ENCODE data around the gene VTA1.
"Not testable (repeated sequence)": the region's sequence is repeated elsewhere in the genome, so short reads cannot be mapped to it uniquely, and the experiment has no call there.

VTA1 gene

GRCh38 chr6:142146828-142147662 is at the start of gene VTA1, which contains the start of gene NMBR:
Gene VTA1 (plus strand): TSS chr6:142147263. CDS start chr6:142147288, 25 bp downstream.
Gene NMBR (minus strand): TSS chr6:142147122. CDS start chr6:142088658, 58,464 bp downstream.
- DNase-seq (ENCODE audit: low read depth in 2 of 2): peak; percentile 84 to 91

GRCh38 chr6:142104820-142105219 is 42.2 kb upstream of the VTA1 start:
- DNase-seq (ENCODE audit: low read depth in 2 of 2): not testable (repeated sequence)

- not testable (repeated sequence) for DNase-seq (ENCODE audit: low read depth in 2 of 2)
Measured at GRCh38 chr6:142110820-142111219, 36.2 kb upstream of the VTA1 start.

GRCh38 chr6:142112451-142113061 is 34.5 kb upstream of the VTA1 start:
- DNase-seq (ENCODE audit: low read depth in 2 of 2): peak; percentile 43 to 62

- no peak for DNase-seq (ENCODE audit: low read depth in 2 of 2)
Measured at GRCh38 chr6:142117366-142117765, 29.7 kb upstream of the VTA1 start.

GRCh38 chr6:142118328-142118727 is 28.7 kb upstream of the VTA1 start:
- DNase-seq (ENCODE audit: low read depth in 2 of 2): no peak

- DNase-seq (ENCODE audit: low read depth in 2 of 2): no peak
Measured at GRCh38 chr6:142118925-142119324, 28.1 kb upstream of the VTA1 start.

GRCh38 chr6:142121342-142121741 is 25.7 kb upstream of the VTA1 start:
- no peak for DNase-seq (ENCODE audit: low read depth in 2 of 2)

GRCh38 chr6:142130814-142131213 is 16.2 kb upstream of the VTA1 start:
- no peak for DNase-seq (ENCODE audit: low read depth in 2 of 2)

GRCh38 chr6:142132625-142133024 is 14.4 kb upstream of the VTA1 start, which contains the start of gene GJE1:
Gene GJE1 (plus strand): TSS chr6:142132925. CDS start chr6:142133159, 234 bp downstream.
- no peak for DNase-seq (ENCODE audit: low read depth in 2 of 2)

GRCh38 chr6:142138876-142139275 is 8.2 kb upstream of the VTA1 start:
- no peak for DNase-seq (ENCODE audit: low read depth in 2 of 2)

- DNase-seq (ENCODE audit: low read depth in 2 of 2): not testable (repeated sequence)
Measured at GRCh38 chr6:142141531-142141930, 5.5 kb upstream of the VTA1 start.

GRCh38 chr6:142152746-142153145 is 5.7 kb downstream of the VTA1 start:
- no peak for DNase-seq (ENCODE audit: low read depth in 2 of 2)

- DNase-seq (ENCODE audit: low read depth in 2 of 2): no peak
Measured at GRCh38 chr6:142153196-142153595, 6.1 kb downstream of the VTA1 start.

- DNase-seq (ENCODE audit: low read depth in 2 of 2): no peak
Measured at GRCh38 chr6:142154336-142154735, 7.3 kb downstream of the VTA1 start.

GRCh38 chr6:142155091-142155490 is 8.0 kb downstream of the VTA1 start:
- no peak for DNase-seq (ENCODE audit: low read depth in 2 of 2)

GRCh38 chr6:142155895-142156757 is 9.1 kb downstream of the VTA1 start:
- DNase-seq (ENCODE audit: low read depth in 2 of 2): no peak

- DNase-seq (ENCODE audit: low read depth in 2 of 2): not testable (repeated sequence)
Measured at GRCh38 chr6:142156758-142157068, 9.7 kb downstream of the VTA1 start.

GRCh38 chr6:142162780-142163179 is 15.7 kb downstream of the VTA1 start:
- no peak for DNase-seq (ENCODE audit: low read depth in 2 of 2)

GRCh38 chr6:142165227-142165626 is 18.2 kb downstream of the VTA1 start:
- DNase-seq (ENCODE audit: low read depth in 2 of 2): no peak

GRCh38 chr6:142167071-142167470 is 20.0 kb downstream of the VTA1 start:
- no peak for DNase-seq (ENCODE audit: low read depth in 2 of 2)

GRCh38 chr6:142167486-142167885 is 20.4 kb downstream of the VTA1 start:
- no peak for DNase-seq (ENCODE audit: low read depth in 2 of 2)

All from stimulated activated CD8-positive, alpha-beta memory T cell treated with anti-CD3 and anti-CD28 coated beads, Interleukin-2, amount 100 ng/mL, for 48 hours (primary cell).